AG09309 (cell line): Measurements from ENCODE around the gene MYOD1.

Experiments
- DNase-seq: peaks from one replicate; pipeline ENCODE4 v3.0.0-alpha.2; 2010; ENCODE audit warnings: low read depth
- H3K4me3 ChIP-seq: 2 replicates; pipeline ENCODE4 v1.5.1; 2011; ENCODE audit warnings: mild to moderate bottlenecking, low read depth, low read length, moderate library complexity; ENCODE audit not compliant: control insufficient read depth
- TF ChIP-seq, protein P1 (sequence below): IDR thresholded peaks from 2 replicates; pipeline ENCODE4 v1.5.1; 2011; ENCODE audit warnings: mild to moderate bottlenecking, low read depth, low read length, inconsistent platforms; ENCODE audit not compliant: insufficient read depth, control insufficient read depth; ENCODE audit errors: missing control alignments

MYOD1 gene

DNA sequence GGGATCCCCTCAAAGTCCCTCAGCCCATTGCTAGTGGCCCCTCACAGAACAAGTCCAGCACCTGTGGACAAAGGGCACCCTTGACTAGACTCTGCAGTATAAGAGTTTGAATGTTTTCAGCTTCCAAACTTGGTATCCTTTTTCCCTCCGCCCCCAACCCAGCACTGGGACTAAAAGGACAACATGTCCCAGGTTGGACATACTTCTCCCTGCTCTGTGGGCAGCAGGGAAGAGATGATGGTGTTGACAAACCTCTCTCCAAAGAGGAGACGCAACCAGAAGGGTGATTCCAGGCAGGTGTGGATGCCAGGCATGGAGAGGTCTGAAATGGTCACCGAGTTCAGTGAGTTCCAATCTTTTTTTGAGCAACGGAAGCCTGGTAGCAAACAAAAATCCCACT, 4.5 kb upstream of the MYOD1 start:
- TF ChIP-seq, protein P1, sequence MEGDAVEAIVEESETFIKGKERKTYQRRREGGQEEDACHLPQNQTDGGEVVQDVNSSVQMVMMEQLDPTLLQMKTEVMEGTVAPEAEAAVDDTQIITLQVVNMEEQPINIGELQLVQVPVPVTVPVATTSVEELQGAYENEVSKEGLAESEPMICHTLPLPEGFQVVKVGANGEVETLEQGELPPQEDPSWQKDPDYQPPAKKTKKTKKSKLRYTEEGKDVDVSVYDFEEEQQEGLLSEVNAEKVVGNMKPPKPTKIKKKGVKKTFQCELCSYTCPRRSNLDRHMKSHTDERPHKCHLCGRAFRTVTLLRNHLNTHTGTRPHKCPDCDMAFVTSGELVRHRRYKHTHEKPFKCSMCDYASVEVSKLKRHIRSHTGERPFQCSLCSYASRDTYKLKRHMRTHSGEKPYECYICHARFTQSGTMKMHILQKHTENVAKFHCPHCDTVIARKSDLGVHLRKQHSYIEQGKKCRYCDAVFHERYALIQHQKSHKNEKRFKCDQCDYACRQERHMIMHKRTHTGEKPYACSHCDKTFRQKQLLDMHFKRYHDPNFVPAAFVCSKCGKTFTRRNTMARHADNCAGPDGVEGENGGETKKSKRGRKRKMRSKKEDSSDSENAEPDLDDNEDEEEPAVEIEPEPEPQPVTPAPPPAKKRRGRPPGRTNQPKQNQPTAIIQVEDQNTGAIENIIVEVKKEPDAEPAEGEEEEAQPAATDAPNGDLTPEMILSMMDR, result no peak
- no peak for DNase-seq
- H3K4me3 ChIP-seq, result no peak overlapping the region

DNA sequence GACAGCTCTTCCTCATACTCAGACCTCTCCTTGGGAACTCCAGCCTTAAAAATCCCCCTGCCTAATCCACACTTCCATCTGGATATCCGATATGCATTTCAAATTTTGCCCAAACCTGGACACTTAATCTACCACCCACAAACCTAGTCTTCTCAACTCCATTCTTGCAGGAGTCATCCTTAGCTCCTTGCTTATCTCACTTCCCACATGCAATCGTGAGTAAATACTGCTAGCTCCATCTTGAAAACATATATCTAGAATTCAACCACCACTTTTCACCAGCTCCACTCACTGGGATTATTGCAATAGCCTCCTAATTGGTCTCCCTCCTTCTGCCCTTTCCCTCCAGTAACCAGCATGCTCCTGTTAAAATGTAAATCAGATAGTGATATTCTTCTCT, 2.6 kb upstream of the MYOD1 start:
- DNase-seq, result no peak
- TF ChIP-seq, protein P1, result no peak

DNA sequence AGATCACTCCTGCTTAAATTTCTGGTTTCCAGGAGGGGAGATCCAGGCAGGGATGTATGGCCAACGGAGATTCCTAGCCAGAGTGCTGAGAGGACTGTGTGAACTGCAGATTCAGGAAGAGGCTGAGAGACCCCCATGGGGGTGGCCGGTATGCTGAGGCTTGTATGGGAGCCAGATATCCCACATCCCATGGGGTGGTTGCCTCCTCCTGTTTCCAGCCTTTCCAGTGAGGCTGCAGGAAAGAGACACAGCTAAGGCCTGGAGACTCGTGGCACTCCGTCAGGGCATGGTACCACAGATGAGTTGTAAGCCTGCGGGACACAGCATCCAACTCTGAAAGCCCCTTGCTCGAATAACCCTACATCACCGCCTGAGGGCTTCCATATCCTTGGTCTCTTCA, 1.4 kb upstream of the MYOD1 start:
- H3K4me3 ChIP-seq, result no peak overlapping the region
- TF ChIP-seq, protein P1, result no peak
- no peak for DNase-seq

More for the DNA sequence above, 2.6 kb upstream of the MYOD1 start:
- H3K4me3 ChIP-seq, result no peak overlapping the region

DNA sequence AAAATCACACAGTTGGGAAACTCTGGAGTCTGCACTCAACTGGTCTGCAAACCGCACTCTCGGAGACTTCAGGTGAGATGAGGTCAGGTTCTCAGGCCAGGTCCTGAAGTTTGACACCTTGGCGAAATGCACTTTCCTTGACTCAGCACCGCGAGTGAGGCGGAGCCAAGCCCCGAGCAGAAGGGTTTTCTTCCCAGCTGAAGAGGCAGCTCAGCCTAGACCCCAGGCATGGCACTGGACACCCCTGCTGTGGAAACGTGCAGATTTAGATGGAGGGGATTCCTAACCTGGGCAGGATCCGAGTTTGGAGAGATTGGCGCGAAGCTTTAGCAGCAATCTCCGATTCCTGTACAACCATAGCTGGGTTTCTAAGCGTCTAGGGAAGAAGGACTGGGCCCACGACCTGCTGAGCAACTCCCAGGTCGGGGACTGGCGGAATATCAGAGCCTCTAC, 835 bp upstream of the MYOD1 start:
- H3K4me3 ChIP-seq, result no peak overlapping the region
- no peak for DNase-seq
- TF ChIP-seq, protein P1, result no peak

DNA sequence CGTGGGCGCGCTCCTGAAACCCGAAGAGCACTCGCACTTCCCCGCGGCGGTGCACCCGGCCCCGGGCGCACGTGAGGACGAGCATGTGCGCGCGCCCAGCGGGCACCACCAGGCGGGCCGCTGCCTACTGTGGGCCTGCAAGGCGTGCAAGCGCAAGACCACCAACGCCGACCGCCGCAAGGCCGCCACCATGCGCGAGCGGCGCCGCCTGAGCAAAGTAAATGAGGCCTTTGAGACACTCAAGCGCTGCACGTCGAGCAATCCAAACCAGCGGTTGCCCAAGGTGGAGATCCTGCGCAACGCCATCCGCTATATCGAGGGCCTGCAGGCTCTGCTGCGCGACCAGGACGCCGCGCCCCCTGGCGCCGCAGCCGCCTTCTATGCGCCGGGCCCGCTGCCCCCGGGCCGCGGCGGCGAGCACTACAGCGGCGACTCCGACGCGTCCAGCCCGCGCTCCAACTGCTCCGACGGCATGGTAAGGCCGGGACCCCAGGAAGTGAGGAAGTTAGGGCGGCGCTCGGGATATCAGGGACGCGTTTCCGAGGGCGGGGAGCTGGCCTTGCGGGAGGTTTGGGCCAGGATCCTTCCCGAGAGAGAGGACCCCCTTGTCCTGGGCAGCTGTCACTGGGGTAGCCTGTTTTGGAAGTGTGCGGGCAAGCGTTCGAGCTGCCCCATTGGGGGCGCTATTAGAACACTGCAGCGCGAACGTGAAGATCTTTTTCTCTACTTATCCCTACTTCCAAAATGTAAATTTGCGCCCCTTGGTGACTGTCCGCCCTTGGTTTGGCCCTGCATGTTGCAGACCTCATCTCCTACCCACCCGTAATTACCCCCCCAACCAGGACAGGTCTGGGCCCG, 796 bp downstream of the MYOD1 start:
- TF ChIP-seq, protein P1, result no peak
- no peak for DNase-seq
- no peak overlapping the region for H3K4me3 ChIP-seq

DNA sequence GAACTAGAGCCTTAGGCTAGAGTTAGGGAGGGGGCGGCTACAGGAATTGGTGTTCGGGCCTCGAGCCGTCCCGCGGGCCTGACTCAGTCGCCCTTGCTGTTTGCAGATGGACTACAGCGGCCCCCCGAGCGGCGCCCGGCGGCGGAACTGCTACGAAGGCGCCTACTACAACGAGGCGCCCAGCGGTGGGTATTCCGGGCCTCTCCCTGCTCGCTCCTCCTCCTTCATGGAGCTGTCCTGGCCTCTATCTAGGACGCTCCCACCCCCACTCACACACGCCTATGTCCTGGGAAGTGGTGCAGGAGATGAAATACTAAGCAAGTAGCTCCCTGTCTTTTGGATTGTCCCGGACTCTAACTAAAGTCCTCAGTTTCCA, 1.4 kb downstream of the MYOD1 start:
- no peak for DNase-seq
- no peak overlapping the region for H3K4me3 ChIP-seq

More for the DNA sequence above, 1.4 kb downstream of the MYOD1 start:
- TF ChIP-seq, protein P1, result no peak
